OCI-LY7 (cell line): ENCODE measurements around the gene OR52B2. TPM values are rescaled to one million over a fixed set of nuclear protein-coding genes. Genes with fewer than 3 reads are reported as not detected.
"Not testable (repeated sequence)": the region's sequence is repeated elsewhere in the genome, so short reads cannot be mapped to it uniquely, and the experiment has no call there.

Source experiments
- BruUV-seq: library from RNA; stranded (reverse); fragments of 400-500 nt; replicated peaks from 2 replicates; lab custom pipeline; 2021; lab: Mats Ljungman, UMichigan
- CTCF ChIA-PET: fragments of 300-600 bp; sonication (Branson Sonifier 250); formaldehyde crosslinking; loops from one replicate; lab custom pipeline; 2022; ENCODE audit warnings: antibody characterized with exemption; ENCODE audit not compliant: unreplicated experiment; lab: Charles Lee
- POLR2A ChIA-PET: fragments of 300-600 bp; sonication (Branson Sonifier 250); formaldehyde crosslinking; loops from one replicate; lab custom pipeline; 2022; ENCODE audit warnings: antibody characterized with exemption; lab: Charles Lee
- DNase-seq: peaks from one replicate; pipeline ENCODE4 v3.0.0-alpha.2; 2015; ENCODE audit warnings: low spot score
- H2AFZ ChIP-seq: fragments of 200-600 bp; sonication (generic), shearing (Covaris generic); 2 replicates; pipeline ENCODE4 v1.6.1; 2014; ENCODE audit warnings: mild to moderate bottlenecking, antibody characterized with exemption, low read length, moderate library complexity
- H3K27ac ChIP-seq: fragments of 200-600 bp; sonication (generic); 2 replicates; pipeline ENCODE4 v1.5.1; 2014; ENCODE audit warnings: mixed run types, low read depth, mild to moderate bottlenecking, moderate library complexity, low read length, inconsistent platforms; ENCODE audit not compliant: poor library complexity, severe bottlenecking
- H3K36me3 ChIP-seq: fragments of 200-600 bp; sonication (generic); 2 replicates; pipeline ENCODE4 v1.6.1; 2014; ENCODE audit warnings: mild to moderate bottlenecking, antibody characterized with exemption, low read length, moderate library complexity, mixed read lengths; ENCODE audit not compliant: insufficient read depth
- H3K4me1 ChIP-seq: fragments of 200-600 bp; sonication (generic); 2 replicates; pipeline ENCODE4 v1.5.1; 2014; ENCODE audit warnings: mild to moderate bottlenecking, low read length; ENCODE audit not compliant: insufficient read depth, poor library complexity, severe bottlenecking
- H3K4me2 ChIP-seq: fragments of 200-600 bp; sonication (generic); 2 replicates; pipeline ENCODE4 v1.6.1; 2014; ENCODE audit warnings: mild to moderate bottlenecking, low read length
- H3K4me3 ChIP-seq: fragments of 200-600 bp; sonication (generic); 2 replicates; pipeline ENCODE4 v1.5.1; 2014; ENCODE audit warnings: mild to moderate bottlenecking, low read depth, low read length; ENCODE audit not compliant: poor library complexity, severe bottlenecking
- H3K79me2 ChIP-seq: fragments of 200-600 bp; sonication (generic); 2 replicates; pipeline ENCODE4 v1.6.1; 2016; ENCODE audit warnings: low read depth, mild to moderate bottlenecking, low read length, moderate library complexity, mixed read lengths; ENCODE audit not compliant: insufficient read depth
- H3K9me2 ChIP-seq: fragments of 200-600 bp; sonication (generic); 2 replicates; pipeline ENCODE4 v1.6.1; 2016; ENCODE audit warnings: mild to moderate bottlenecking, low read length, mixed read lengths; ENCODE audit not compliant: insufficient read depth
- H3K9me3 ChIP-seq: fragments of 200-600 bp; sonication (generic); 2 replicates; pipeline ENCODE4 v1.6.1; 2014; ENCODE audit warnings: mild to moderate bottlenecking, mixed run types, low read length, mixed read lengths
- H4K20me1 ChIP-seq: fragments of 200-600 bp; sonication (generic); 2 replicates; pipeline ENCODE4 v1.6.1; 2014; ENCODE audit warnings: mild to moderate bottlenecking, antibody characterized with exemption, low read length, moderate library complexity, mixed read lengths; ENCODE audit not compliant: insufficient read depth
- EZH2phosphoT487 ChIP-seq: fragments of 200-600 bp; sonication (generic); IDR thresholded peaks from 2 replicates; pipeline ENCODE4 v1.6.1; 2018; ENCODE audit warnings: low read depth, borderline replicate concordance, mild to moderate bottlenecking, mixed run types, antibody characterized with exemption, low read length, moderate library complexity, mixed read lengths
- intact Hi-C: fragments of 100-400 bp; cut with micrococcal nuclease; formaldehyde crosslinking; loops from one replicate; pipeline ENCODE4 v1.10.0; 2022; ENCODE audit not compliant: unreplicated experiment
- total RNA-seq, 2 experiments: library from RNA; depleted of rRNA in 1 of 2; stranded (reverse); fragments of >200 nt in 1 of 2; shearing (Covaris generic) in 1 of 2; gene quantifications; 2 replicates each; pipeline ENCODE4 v1.2.3, GENCODE V29; 2014 to 2022
- TF ChIP-seq, protein P1 (sequence below): fragments of 200-600 bp; sonication (generic); conservative IDR thresholded peaks from 2 replicates; pipeline ENCODE4 v1.5.1; 2014; ENCODE audit warnings: mild to moderate bottlenecking, antibody characterized with exemption, low read length, moderate library complexity, mixed read lengths

OR52B2 gene
- total RNA-seq, 2 experiments from 2014 or later = not detected

DNA sequence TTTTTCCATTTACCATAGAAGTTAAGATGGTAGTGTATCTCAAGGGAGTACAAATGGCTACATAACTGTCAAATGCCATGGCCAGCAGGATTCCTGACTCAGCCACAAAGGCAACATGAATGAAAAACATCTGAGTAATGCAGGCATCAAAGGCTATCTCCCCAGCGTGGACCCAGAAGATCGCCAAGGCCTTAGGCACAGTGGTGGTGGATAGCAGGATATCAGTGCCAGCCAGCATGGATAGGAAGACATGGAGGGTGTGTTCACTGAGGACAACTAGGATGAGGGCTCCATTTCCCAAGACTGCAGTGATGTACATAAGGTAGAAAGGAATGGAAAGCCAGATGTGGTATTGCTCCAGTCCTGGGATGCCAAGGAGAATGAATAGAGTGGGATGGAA lies 18.0 kb downstream of the OR52B2 start:
- H2AFZ ChIP-seq = no peak overlapping the region
- no peak for DNase-seq
- H3K9me2 ChIP-seq = no peaks in the 10 kb centered on the region
- no TSS peak for BruUV-seq
- H3K79me2 ChIP-seq = no peaks in the 10 kb centered on the region
- ChIA-PET POLR2A (no interaction called here), CTCF (no interaction called here)
- no peak overlapping the region for H3K4me3 ChIP-seq
- H3K27ac ChIP-seq = no peak overlapping the region
- H3K36me3 ChIP-seq = no peaks in the 10 kb centered on the region
- no peaks in the 10 kb centered on the region for H3K9me3 ChIP-seq
- H3K4me2 ChIP-seq = no peak overlapping the region
- intact Hi-C loops = no loop called here
- TF ChIP-seq EZH2phosphoT487 = no peak
- TF ChIP-seq, protein P1, sequence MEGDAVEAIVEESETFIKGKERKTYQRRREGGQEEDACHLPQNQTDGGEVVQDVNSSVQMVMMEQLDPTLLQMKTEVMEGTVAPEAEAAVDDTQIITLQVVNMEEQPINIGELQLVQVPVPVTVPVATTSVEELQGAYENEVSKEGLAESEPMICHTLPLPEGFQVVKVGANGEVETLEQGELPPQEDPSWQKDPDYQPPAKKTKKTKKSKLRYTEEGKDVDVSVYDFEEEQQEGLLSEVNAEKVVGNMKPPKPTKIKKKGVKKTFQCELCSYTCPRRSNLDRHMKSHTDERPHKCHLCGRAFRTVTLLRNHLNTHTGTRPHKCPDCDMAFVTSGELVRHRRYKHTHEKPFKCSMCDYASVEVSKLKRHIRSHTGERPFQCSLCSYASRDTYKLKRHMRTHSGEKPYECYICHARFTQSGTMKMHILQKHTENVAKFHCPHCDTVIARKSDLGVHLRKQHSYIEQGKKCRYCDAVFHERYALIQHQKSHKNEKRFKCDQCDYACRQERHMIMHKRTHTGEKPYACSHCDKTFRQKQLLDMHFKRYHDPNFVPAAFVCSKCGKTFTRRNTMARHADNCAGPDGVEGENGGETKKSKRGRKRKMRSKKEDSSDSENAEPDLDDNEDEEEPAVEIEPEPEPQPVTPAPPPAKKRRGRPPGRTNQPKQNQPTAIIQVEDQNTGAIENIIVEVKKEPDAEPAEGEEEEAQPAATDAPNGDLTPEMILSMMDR = no peak
- H4K20me1 ChIP-seq = no peaks in the 10 kb centered on the region
- H3K4me1 ChIP-seq = no peaks in the 10 kb centered on the region

DNA sequence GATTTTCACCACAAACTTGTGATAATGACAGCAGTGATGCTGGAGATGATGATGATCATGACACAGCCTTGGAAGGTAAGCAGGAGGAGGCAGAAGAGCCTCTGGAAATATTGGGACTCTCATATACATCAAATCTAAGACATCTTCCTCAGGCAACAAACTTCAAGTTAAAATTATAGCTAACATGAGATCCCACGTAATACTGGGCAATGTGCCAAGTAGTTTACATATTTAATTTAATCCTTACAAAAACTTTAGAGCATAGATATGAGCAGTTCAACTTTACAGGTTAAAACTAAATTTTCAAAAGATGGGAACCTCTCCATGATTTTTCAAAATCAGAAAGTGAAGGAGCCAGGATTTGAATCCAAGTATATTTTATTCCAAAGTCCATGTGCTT lies 19.0 kb downstream of the OR52B2 start:
- H3K36me3 ChIP-seq = no peaks in the 10 kb centered on the region
- no peaks in the 10 kb centered on the region for H3K9me3 ChIP-seq
- H4K20me1 ChIP-seq = no peaks in the 10 kb centered on the region
- H3K4me2 ChIP-seq = no peak overlapping the region
- H3K4me1 ChIP-seq = no peaks in the 10 kb centered on the region
- no peak overlapping the region for H3K27ac ChIP-seq
- CTCF ChIA-PET = no interaction called here
- no peak overlapping the region for H2AFZ ChIP-seq
- POLR2A ChIA-PET = interaction anchor here (0.7 to 1.0 kb wide), 2 partner anchors 16 to 33 kb away, joined by 3 read pairs; no protein-coding TSS in a partner anchor
- no peak overlapping the region for H3K4me3 ChIP-seq
- intact Hi-C loops = no loop called here
- H3K9me2 ChIP-seq = no peaks in the 10 kb centered on the region
- no peak for TF ChIP-seq EZH2phosphoT487
- no peaks in the 10 kb centered on the region for H3K79me2 ChIP-seq
- no peak for DNase-seq
- BruUV-seq = no TSS peak

DNA sequence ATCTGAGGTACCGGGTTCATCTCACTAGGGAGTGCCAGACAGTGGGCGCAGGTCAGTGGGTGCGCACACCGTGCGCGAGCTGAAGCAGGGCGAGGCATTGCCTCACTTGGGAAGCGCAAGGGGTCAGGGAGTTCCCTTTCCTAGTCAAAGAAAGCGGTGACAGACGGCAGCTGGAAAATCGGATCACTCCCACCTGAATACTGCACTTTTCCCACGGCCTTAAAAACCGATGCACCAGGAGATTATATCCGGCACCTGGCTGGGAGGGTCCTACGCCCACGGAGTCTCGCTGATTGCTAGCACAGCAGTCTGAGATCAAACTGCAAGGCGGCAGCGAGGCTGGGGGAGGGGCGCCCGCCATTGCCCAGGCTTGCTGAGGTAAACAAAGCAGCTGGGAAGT lies 26.4 kb downstream of the OR52B2 start:
- H3K36me3 ChIP-seq, H3K9me2 ChIP-seq, H3K9me3 ChIP-seq, POLR2A ChIA-PET, DNase-seq, H3K4me2 ChIP-seq, H4K20me1 ChIP-seq, H3K27ac ChIP-seq, H3K79me2 ChIP-seq, H3K4me3 ChIP-seq, CTCF ChIA-PET, BruUV-seq, H3K4me1 ChIP-seq, intact Hi-C loops, H2AFZ ChIP-seq: not testable (repeated sequence)

DNA sequence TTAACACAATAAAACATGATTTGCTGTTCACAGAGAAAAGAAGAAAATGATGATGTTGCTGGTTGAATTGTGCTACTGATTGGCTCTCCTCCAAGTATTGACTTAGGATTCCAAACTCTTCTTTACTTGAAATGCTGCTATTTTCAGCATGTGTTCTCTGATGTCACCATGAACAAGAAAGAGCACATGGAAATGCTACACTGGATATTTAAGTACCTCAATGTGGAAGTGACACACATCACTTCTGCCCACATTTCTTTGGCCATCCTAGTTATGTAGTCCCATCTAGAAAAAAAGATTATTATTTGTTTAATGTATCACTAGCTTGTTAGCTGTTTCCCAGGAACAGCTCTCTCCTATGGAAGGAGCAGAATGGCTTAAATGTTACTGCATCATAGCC lies 27.2 kb downstream of the OR52B2 start:
- H2AFZ ChIP-seq = no peak overlapping the region
- intact Hi-C loops = no loop called here
- ChIA-PET CTCF (no interaction called here), POLR2A (no interaction called here)
- TF ChIP-seq EZH2phosphoT487 = no peak
- TF ChIP-seq, protein P1 = no peak
- no peaks in the 10 kb centered on the region for H3K9me2 ChIP-seq
- no peaks in the 10 kb centered on the region for H3K9me3 ChIP-seq
- no peak overlapping the region for H3K27ac ChIP-seq
- no peak overlapping the region for H3K4me3 ChIP-seq
- no peaks in the 10 kb centered on the region for H3K4me1 ChIP-seq
- H4K20me1 ChIP-seq = no peaks in the 10 kb centered on the region
- H3K36me3 ChIP-seq = no peaks in the 10 kb centered on the region
- no peaks in the 10 kb centered on the region for H3K79me2 ChIP-seq
- no peak for DNase-seq
- no TSS peak for BruUV-seq
- H3K4me2 ChIP-seq = no peak overlapping the region

DNA sequence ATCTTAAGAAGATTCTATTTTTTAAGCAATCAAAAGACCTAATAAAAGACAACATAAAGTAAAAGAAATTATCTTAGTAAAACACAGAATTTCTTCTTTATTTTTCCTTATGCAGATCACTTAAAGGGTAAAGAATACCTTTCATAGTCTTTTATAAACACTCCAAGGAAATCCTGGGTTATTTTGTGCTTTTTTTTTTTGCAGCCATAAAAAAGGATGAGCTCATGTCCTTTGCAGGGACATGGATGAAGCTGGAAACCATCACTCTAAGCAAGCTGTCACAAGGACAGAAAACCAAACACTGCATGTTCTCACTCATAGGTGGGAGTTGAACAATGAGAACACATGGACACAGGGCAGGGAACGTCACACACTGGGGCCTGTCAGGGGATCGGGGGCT lies 34.2 kb downstream of the OR52B2 start:
- BruUV-seq, H3K79me2 ChIP-seq, H3K4me3 ChIP-seq, H3K9me3 ChIP-seq, H4K20me1 ChIP-seq, H2AFZ ChIP-seq, H3K4me2 ChIP-seq, DNase-seq, H3K27ac ChIP-seq, H3K36me3 ChIP-seq, H3K4me1 ChIP-seq, H3K9me2 ChIP-seq, CTCF ChIA-PET: not testable (repeated sequence)
- POLR2A ChIA-PET = interaction anchor here (0.8 to 1.0 kb wide), 2 partner anchors 15 to 38 kb away, joined by 3 read pairs; no protein-coding TSS in a partner anchor
- intact Hi-C loops = loop anchor here (5.0 kb wide), 1 partner anchor 49 kb away; no protein-coding TSS in a partner anchor
